Kasumi-1 (cell line): Measurements from ENCODE around the gene TICAM2.

Experiments used
- DNase-seq, 2 experiments: peaks; one replicate each; lab custom pipeline; 2025; lab: John Stamatoyannopoulos, UW

TICAM2 gene

GRCh38 chr5:115531787-115532367 lies 70.4 kb downstream of the TICAM2 start:
- DNase-seq = no peak

GRCh38 chr5:115531380-115531779 lies 70.9 kb downstream of the TICAM2 start:
- DNase-seq = no peak

GRCh38 chr5:115530426-115530825 lies 71.9 kb downstream of the TICAM2 start:
- DNase-seq = no peak
